Endothelial cell of umbilical vein (primary cell): ENCODE measurements around the gene LRP1. TPM values are rescaled to one million over a fixed set of nuclear protein-coding genes. Genes with fewer than 3 reads are reported as not detected.

Experiments used
- BruUV-seq: library from RNA; stranded (reverse); fragments of 400-500 nt; replicated peaks from 2 replicates; lab custom pipeline; 2021; lab: Mats Ljungman, UMichigan
- CTCF ChIA-PET: fragments of 300-600, 350-600 bp; sonication (Branson Sonifier 250); formaldehyde crosslinking; loops from one replicate; lab custom pipeline; 2021; ENCODE audit warnings: antibody characterized with exemption, inconsistent platforms; lab: Charles Lee
- POLR2A ChIA-PET: fragments of 300-600, 350-600 bp; sonication (Branson Sonifier 250); formaldehyde crosslinking; loops from one replicate; lab custom pipeline; 2021; ENCODE audit warnings: antibody characterized with exemption, inconsistent platforms; lab: Charles Lee
- DNase-seq: peaks from one replicate; pipeline ENCODE4 v3.0.0-alpha.2; 2011; ENCODE audit warnings: low read depth, low spot score
- FAIRE-seq: peaks from 2 replicates; lab custom pipeline; 2011; peaks lifted over from hg19 to GRCh38; lab: Jason Lieb, UNC
- H2AFZ ChIP-seq: 2 replicates; pipeline ENCODE4 v1.6.0; 2012; ENCODE audit warnings: low read depth, low read length, control low read depth, inconsistent platforms
- H3K27ac ChIP-seq: 2 replicates; pipeline ENCODE4 v1.5.1; 2011; ENCODE audit warnings: low read depth, mild to moderate bottlenecking, control low read depth, low read length, moderate library complexity; ENCODE audit not compliant: insufficient read depth
- H3K27me3 ChIP-seq, 2 experiments: 2 replicates each; pipeline versions ENCODE4 v1.6.0 to v1.6.1; 2011; ENCODE audit warnings: low read length in 2 of 2, mixed read lengths in 1 of 2; ENCODE audit not compliant: control insufficient read depth in 2 of 2, insufficient read depth in 2 of 2
- H3K36me3 ChIP-seq, 2 experiments: 2 replicates in 1 of 2; 3 replicates in 1 of 2; pipeline ENCODE4 v1.5.1; 2011; ENCODE audit warnings: low read length in 2 of 2, mild to moderate bottlenecking in 1 of 2, moderate library complexity in 1 of 2; ENCODE audit not compliant: control insufficient read depth in 2 of 2, insufficient read depth in 2 of 2; ENCODE audit errors: extremely low read depth in 1 of 2
- H3K4me1 ChIP-seq: 3 replicates; pipeline ENCODE4 v1.5.1; 2011; ENCODE audit warnings: mild to moderate bottlenecking, low read length; ENCODE audit not compliant: control insufficient read depth, insufficient read depth; ENCODE audit errors: extremely low read depth
- H3K4me2 ChIP-seq: 2 replicates; pipeline ENCODE4 v1.6.1; 2011; ENCODE audit warnings: low read length, control low read depth, mixed read lengths; ENCODE audit not compliant: insufficient read depth
- H3K4me3 ChIP-seq, 3 experiments: fragments of 200-600 bp in 1 of 3; sonication (generic), shearing (Covaris generic) in 1 of 3; replicated peaks in 1 of 3; 2 replicates each; pipeline ENCODE4 v1.5.1; 2011 to 2016; ENCODE audit warnings: control low read depth in 3 of 3, low read length in 3 of 3, mild to moderate bottlenecking in 2 of 3, inconsistent platforms in 1 of 3, low read depth in 1 of 3, moderate library complexity in 1 of 3; ENCODE audit not compliant: insufficient read depth in 1 of 3
- H3K79me2 ChIP-seq: 2 replicates; pipeline ENCODE4 v1.6.0; 2012; ENCODE audit warnings: low read length, inconsistent platforms; ENCODE audit not compliant: control insufficient read depth, insufficient read depth
- H3K9ac ChIP-seq: replicated peaks from 2 replicates; pipeline ENCODE3; 2011; ENCODE audit warnings: low read length, control low read depth; ENCODE audit not compliant: insufficient read depth; ENCODE audit errors: extremely low read depth
- H3K9me1 ChIP-seq: replicated peaks from 3 replicates; pipeline ENCODE4 v1.6.0; 2011; ENCODE audit warnings: mild to moderate bottlenecking, low read length; ENCODE audit not compliant: control insufficient read depth, insufficient read depth; ENCODE audit errors: extremely low read depth
- H3K9me3 ChIP-seq: replicated peaks from 2 replicates; pipeline ENCODE4 v1.5.1; 2012; ENCODE audit warnings: low read length, inconsistent platforms; ENCODE audit not compliant: control insufficient read depth, insufficient read depth
- H4K20me1 ChIP-seq: replicated peaks from 2 replicates; pipeline ENCODE3; 2011; ENCODE audit warnings: mild to moderate bottlenecking, low read length; ENCODE audit not compliant: control insufficient read depth, insufficient read depth; ENCODE audit errors: extremely low read depth
- EZH2 ChIP-seq: IDR thresholded peaks from 2 replicates; pipeline ENCODE4 v1.6.1; 2012; ENCODE audit warnings: borderline replicate concordance, low read depth, mild to moderate bottlenecking, moderate library complexity, low read length, inconsistent platforms; ENCODE audit not compliant: severe bottlenecking
- FOS ChIP-seq: IDR thresholded peaks from 2 replicates; pipeline ENCODE4 v1.6.1; 2011; ENCODE audit warnings: mild to moderate bottlenecking, low read length, moderate library complexity, borderline replicate concordance; ENCODE audit not compliant: insufficient read depth
- GATA2 ChIP-seq: IDR thresholded peaks from 2 replicates; pipeline ENCODE4 v1.7.0; 2011; ENCODE audit warnings: low read depth, mild to moderate bottlenecking, moderate library complexity, mixed read lengths, low read length; ENCODE audit not compliant: insufficient read length, insufficient read depth
- MYC ChIP-seq: IDR thresholded peaks from one replicate; pipeline ENCODE4 v1.6.1; 2011; ENCODE audit warnings: mild to moderate bottlenecking, low read depth, low read length
- POLR2AphosphoS5 ChIP-seq: IDR thresholded peaks from 2 replicates; pipeline ENCODE4 v1.6.1; 2012; ENCODE audit warnings: low read depth, mild to moderate bottlenecking, control low read depth, low read length, moderate library complexity; ENCODE audit not compliant: insufficient read depth
- dilution Hi-C: fragments of 300-500 bp; cut with MboI; formaldehyde crosslinking; loops from one replicate; pipeline ENCODE4 v1.15.0; 2019; ENCODE audit warnings: low sequenced_read_pairs; ENCODE audit not compliant: extremely low pct_ligation_motif_present
- intact Hi-C: fragments of 100-400 bp; cut with micrococcal nuclease; formaldehyde crosslinking; loops from one replicate; pipeline ENCODE4 v1.10.0; 2022
- polyA plus RNA-seq, 4 experiments: library from polyadenylated mRNA; depleted of rRNA in 3 of 4; stranded (reverse) in 3 of 4; unstranded in 1 of 4; fragments of >200 nt; gene quantifications; 2 replicates each; pipeline versions ENCODE4 v1.2.1 to v1.2.3, GENCODE V29; 2011 to 2012; ENCODE audit warnings: missing spikeins in 1 of 4
- total RNA-seq: library from RNA; stranded (reverse); gene quantifications from 2 replicates; pipeline ENCODE4 v1.2.3, GENCODE V29; 2021
- TF ChIP-seq, protein P1 (sequence below): IDR thresholded peaks from 2 replicates; pipeline ENCODE4 v1.6.1; 2011; ENCODE audit not compliant: insufficient read depth, insufficient read length
- TF ChIP-seq, protein P2 (sequence below), 2 donors: IDR thresholded peaks; 1 replicate in 1 of 2; 2 replicates in 1 of 2; pipeline ENCODE4 v1.5.1; 2011; ENCODE audit warnings: low read length in 2 of 2, mild to moderate bottlenecking in 2 of 2, moderate library complexity in 2 of 2, control low read depth in 1 of 2, inconsistent platforms in 1 of 2, low read depth in 1 of 2; ENCODE audit not compliant: insufficient read depth in 1 of 2; ENCODE audit errors: extremely low read depth in 1 of 2

Gene LRP1
- total and polyA plus RNA-seq, 2 donors (not counting 3 experiments of a cell fraction or from before 2014, with no cell fraction given): 1.6 to 4.6 TPM

DNA sequence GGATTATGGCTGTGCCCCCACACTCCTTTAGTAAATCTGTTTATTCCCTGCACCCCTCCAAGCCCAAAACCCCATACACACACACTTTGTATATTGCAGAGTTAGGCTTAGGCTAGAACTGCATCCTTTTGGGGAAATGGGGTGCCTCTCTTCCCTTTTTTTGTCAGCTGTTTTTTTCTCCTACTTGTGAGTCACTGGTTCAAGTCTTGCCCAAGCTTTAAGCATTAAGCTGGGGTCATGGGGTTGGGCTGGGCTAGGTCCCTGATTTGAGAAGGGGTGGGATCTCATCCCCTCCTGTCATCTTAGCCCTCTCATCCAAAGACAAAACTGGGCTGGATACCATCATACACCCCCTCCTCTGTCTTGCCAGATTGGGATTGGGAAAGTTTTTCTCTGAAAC, 1.6 kb downstream of the LRP1 start:
- no peak overlapping the region for H3K4me2 ChIP-seq
- no peak overlapping the region for H2AFZ ChIP-seq
- H3K36me3 ChIP-seq: no peaks in the 10 kb centered on the region
- H3K4me1 ChIP-seq: peaks cover 4% of the 10 kb centered on the region
- H3K4me3 ChIP-seq: no peak overlapping the region
- H3K27me3 ChIP-seq: peaks cover 47 to 59% of the 10 kb centered on the region in 2 experiments
- no peak overlapping the region for H3K27ac ChIP-seq
- TF ChIP-seq MYC (no peak), GATA2 (no peak), POLR2AphosphoS5 (no peak), EZH2 (no peak), FOS (no peak)
- TF ChIP-seq, protein P1, sequence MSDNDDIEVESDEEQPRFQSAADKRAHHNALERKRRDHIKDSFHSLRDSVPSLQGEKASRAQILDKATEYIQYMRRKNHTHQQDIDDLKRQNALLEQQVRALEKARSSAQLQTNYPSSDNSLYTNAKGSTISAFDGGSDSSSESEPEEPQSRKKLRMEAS: no peak
- TF ChIP-seq, protein P2, sequence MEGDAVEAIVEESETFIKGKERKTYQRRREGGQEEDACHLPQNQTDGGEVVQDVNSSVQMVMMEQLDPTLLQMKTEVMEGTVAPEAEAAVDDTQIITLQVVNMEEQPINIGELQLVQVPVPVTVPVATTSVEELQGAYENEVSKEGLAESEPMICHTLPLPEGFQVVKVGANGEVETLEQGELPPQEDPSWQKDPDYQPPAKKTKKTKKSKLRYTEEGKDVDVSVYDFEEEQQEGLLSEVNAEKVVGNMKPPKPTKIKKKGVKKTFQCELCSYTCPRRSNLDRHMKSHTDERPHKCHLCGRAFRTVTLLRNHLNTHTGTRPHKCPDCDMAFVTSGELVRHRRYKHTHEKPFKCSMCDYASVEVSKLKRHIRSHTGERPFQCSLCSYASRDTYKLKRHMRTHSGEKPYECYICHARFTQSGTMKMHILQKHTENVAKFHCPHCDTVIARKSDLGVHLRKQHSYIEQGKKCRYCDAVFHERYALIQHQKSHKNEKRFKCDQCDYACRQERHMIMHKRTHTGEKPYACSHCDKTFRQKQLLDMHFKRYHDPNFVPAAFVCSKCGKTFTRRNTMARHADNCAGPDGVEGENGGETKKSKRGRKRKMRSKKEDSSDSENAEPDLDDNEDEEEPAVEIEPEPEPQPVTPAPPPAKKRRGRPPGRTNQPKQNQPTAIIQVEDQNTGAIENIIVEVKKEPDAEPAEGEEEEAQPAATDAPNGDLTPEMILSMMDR (IDR thresholded peaks at IDR 0.05; ENCODE audit: extremely low read depth in 1 of 2, insufficient read depth in 1 of 2, low read depth in 1 of 2, low read length in 2 of 2): no peak
- CTCF ChIA-PET: interaction anchor here (0.9 to 18.0 kb wide), 2 partner anchors 41 to 53 kb away, joined by 3 to 429 read pairs; no protein-coding TSS in a partner anchor
- no peaks in the 10 kb centered on the region for H3K9me1 ChIP-seq
- no peaks in the 10 kb centered on the region for H3K9me3 ChIP-seq
- H3K9ac ChIP-seq: no peak overlapping the region
- FAIRE-seq (no peak), DNase-seq (no peak)
- dilution Hi-C loops: no loop called here
- no peaks in the 10 kb centered on the region for H4K20me1 ChIP-seq
- intact Hi-C loops: loop anchor here (2.0 to 5.0 kb wide), 2 partner anchors 19 to 112 kb away; no protein-coding TSS in a partner anchor
- no TSS peak for BruUV-seq
- H3K79me2 ChIP-seq: no peaks in the 10 kb centered on the region
- POLR2A ChIA-PET: no interaction called here
